ENCODE measurements around the gene VAC14.

Gene VAC14

DNA sequence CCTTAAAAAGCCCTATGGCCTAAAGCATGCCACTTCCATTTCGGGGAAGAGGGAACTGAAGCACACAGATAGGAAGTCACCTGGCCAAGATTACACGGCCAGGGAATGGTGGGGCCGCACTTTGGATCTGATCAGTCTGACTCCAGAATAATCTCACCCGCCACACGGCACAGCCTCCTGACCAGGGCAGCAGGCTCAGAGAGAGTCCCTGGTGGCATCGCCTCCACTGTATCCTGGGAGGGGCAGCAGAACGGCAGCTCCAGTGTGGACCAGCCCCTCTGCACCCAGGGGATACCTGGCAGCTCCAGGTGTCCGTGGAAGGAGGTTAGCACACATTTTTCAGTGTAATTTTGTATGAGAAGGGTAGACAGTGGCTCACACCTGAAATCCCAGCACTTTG is 35.5 kb downstream of the VAC14 start:
- Histone ChIP-seq H3K27me3 (ENCODE audit: insufficient read depth, low read length) (no peaks in the 10 kb centered on the region), H2AFZ (ENCODE audit: low read length, unreplicated experiment) (no peak overlapping the region), H3K36me3 (ENCODE audit: insufficient read depth, low read length) (peaks cover 7% of the 10 kb centered on the region; the same call in 1 of the 2 replicates)

DNA sequence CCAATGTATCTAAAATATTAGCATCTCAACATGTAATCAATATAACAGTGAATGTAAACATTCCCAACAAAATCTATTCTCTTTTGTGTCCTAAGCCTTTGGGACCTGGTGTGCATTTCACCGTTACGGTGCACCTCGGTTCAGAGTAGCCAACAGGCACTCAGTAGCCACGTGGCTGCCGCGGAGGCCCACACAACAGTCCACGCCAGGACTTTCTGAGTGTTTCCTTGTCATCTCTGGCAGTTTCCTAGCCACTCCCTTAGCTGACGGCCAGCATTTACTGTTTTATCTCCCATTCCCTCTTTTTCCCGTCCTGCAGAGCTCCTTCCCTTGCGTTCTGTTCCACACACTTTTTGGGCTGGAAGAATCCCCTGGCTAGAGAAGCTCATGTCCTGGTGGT is 36.3 kb downstream of the VAC14 start:
- H3K79me2 ChIP-seq (ENCODE audit: control insufficient read depth, insufficient read depth, low read length, unreplicated experiment), result no peaks in the 10 kb centered on the region
- peaks cover 3% of the 10 kb centered on the region; the same call in 1 of the 2 replicates for H3K36me3 ChIP-seq (ENCODE audit: insufficient read depth, low read length)
- H2AFZ ChIP-seq (ENCODE audit: low read length, unreplicated experiment), result no peak overlapping the region
- H3K27me3 ChIP-seq (ENCODE audit: insufficient read depth, low read length), result no peaks in the 10 kb centered on the region
- peaks cover 34% of the 10 kb centered on the region for H3K4me1 ChIP-seq (ENCODE audit: control insufficient read depth, insufficient read depth, low read length, unreplicated experiment)
- H3K27ac ChIP-seq (ENCODE audit: low read depth, low read length), result no peak overlapping the region
- H3K4me3 ChIP-seq (ENCODE audit: low read depth, low read length), result no peak overlapping the region

More for the DNA sequence above, 35.5 kb downstream of the VAC14 start:
- Histone ChIP-seq H3K27ac (ENCODE audit: low read depth, low read length) (no peak overlapping the region), H3K79me2 (ENCODE audit: control insufficient read depth, insufficient read depth, low read length, unreplicated experiment) (no peaks in the 10 kb centered on the region), H3K4me3 (ENCODE audit: low read depth, low read length) (no peak overlapping the region), H3K4me1 (ENCODE audit: control insufficient read depth, insufficient read depth, low read length, unreplicated experiment) (peaks cover 26% of the 10 kb centered on the region)

DNA sequence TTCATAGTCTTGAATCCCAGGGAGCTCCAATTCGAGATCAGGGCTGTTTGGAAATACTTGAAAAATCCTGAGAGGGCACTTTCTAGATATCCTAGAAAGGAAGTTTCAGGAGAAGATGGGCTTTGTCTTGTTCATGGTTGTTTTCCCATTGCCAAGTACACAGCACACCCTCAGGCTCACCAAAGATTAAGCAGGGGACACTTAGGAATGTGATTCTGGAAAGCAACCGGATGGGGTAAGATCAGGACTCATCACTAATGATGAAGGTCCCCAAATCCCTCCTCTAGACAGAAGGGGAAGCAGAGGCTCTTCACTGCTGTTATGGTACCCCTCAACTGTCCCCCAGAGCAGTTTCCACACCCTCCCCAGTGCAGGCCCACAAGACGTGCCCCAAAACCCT is 40.7 kb downstream of the VAC14 start:
- Histone ChIP-seq H3K27me3 (ENCODE audit: insufficient read depth, low read length) (no peaks in the 10 kb centered on the region), H2AFZ (ENCODE audit: low read length, unreplicated experiment) (no peak overlapping the region), H3K36me3 (ENCODE audit: insufficient read depth, low read length) (peaks cover 6% of the 10 kb centered on the region; the same call in 1 of the 2 replicates), H3K79me2 (ENCODE audit: control insufficient read depth, insufficient read depth, low read length, unreplicated experiment) (no peaks in the 10 kb centered on the region), H3K4me1 (ENCODE audit: control insufficient read depth, insufficient read depth, low read length, unreplicated experiment) (peaks cover 21% of the 10 kb centered on the region), H3K4me3 (ENCODE audit: low read depth, low read length) (no peak overlapping the region), H3K27ac (ENCODE audit: low read depth, low read length) (peak overlapping the region; percentile 57)

DNA sequence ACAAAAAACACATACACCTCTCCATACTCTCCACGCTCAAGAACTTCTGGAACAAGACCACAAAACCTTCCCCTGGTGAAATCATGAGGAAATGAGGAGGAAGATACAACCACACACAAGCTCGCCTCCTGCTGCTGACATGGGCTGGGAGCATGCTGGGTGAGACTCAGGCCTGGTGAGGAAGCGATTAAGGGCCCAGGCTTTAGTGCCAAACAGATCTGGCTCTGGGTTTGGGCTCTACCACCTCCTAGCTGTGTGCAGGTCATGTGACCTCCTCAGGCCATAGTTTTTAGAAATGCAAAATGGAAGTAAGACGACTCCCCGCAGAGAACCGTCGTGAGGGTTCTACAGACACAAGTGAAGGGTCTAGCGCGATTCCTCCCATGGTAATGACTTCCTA is 41.3 kb downstream of the VAC14 start:
- Histone ChIP-seq H3K79me2 (ENCODE audit: control insufficient read depth, insufficient read depth, low read length, unreplicated experiment) (no peaks in the 10 kb centered on the region), H2AFZ (ENCODE audit: low read length, unreplicated experiment) (no peak overlapping the region), H3K4me3 (ENCODE audit: low read depth, low read length) (no peak overlapping the region), H3K27ac (ENCODE audit: low read depth, low read length) (no peak overlapping the region), H3K36me3 (ENCODE audit: insufficient read depth, low read length) (peaks cover 6% of the 10 kb centered on the region; the same call in 1 of the 2 replicates), H3K27me3 (ENCODE audit: insufficient read depth, low read length) (no peaks in the 10 kb centered on the region), H3K4me1 (ENCODE audit: control insufficient read depth, insufficient read depth, low read length, unreplicated experiment) (peaks cover 21% of the 10 kb centered on the region)

DNA sequence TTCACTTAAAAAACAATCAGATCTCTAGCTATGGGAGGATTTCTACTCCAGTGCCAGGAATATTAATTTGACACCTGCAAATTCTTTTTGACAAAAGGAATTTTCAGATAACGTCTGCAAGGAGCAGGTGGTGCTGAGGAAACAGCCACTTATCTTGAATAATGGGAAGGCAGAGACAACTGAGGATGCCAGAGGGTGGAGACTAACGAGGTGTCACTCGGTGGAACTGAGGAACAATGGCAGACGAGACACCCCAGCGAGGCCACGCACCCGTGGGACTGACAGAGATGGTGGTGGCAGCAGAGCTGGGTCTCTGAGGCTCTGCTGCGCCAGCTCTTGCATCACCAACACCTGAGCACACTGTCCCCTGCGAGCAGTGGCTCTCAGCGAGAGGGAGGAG is 42.2 kb downstream of the VAC14 start:
- Histone ChIP-seq H3K27me3 (ENCODE audit: insufficient read depth, low read length) (no peaks in the 10 kb centered on the region), H3K27ac (ENCODE audit: low read depth, low read length) (no peak overlapping the region), H3K4me1 (ENCODE audit: control insufficient read depth, insufficient read depth, low read length, unreplicated experiment) (peaks cover 21% of the 10 kb centered on the region), H3K36me3 (ENCODE audit: insufficient read depth, low read length) (peaks cover 6% of the 10 kb centered on the region; the same call in 1 of the 2 replicates), H2AFZ (ENCODE audit: low read length, unreplicated experiment) (no peak overlapping the region), H3K79me2 (ENCODE audit: control insufficient read depth, insufficient read depth, low read length, unreplicated experiment) (no peaks in the 10 kb centered on the region), H3K4me3 (ENCODE audit: low read depth, low read length) (no peak overlapping the region)

DNA sequence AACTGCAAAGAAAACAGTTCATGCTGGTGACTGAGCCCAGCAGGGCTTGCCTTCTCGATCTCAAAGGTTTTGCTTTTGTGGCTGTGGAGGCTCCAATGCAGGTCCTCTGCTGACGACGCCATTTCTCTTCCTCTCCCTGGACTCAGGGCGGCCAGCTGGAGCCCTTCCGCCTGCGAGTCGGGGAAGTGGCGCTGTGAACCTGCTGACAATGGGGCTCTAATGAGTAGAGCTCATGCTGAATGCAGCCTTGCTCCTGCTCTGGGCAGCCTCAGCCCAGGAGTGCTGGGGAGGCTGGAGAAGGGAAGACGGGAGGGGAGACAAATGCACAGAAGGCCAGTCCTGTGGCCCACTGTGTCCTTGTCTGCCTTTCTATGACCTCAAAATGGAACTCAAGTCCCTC is 43.8 kb downstream of the VAC14 start:
- H3K27ac ChIP-seq (ENCODE audit: low read depth, low read length), result no peak overlapping the region
- peaks cover 3% of the 10 kb centered on the region; the same call in 1 of the 2 replicates for H3K36me3 ChIP-seq (ENCODE audit: insufficient read depth, low read length)
- no peak overlapping the region for H2AFZ ChIP-seq (ENCODE audit: low read length, unreplicated experiment)
- H3K4me3 ChIP-seq (ENCODE audit: low read depth, low read length), result no peak overlapping the region
- H3K27me3 ChIP-seq (ENCODE audit: insufficient read depth, low read length), result no peaks in the 10 kb centered on the region
- no peaks in the 10 kb centered on the region for H3K79me2 ChIP-seq (ENCODE audit: control insufficient read depth, insufficient read depth, low read length, unreplicated experiment)
- H3K4me1 ChIP-seq (ENCODE audit: control insufficient read depth, insufficient read depth, low read length, unreplicated experiment), result peaks cover 21% of the 10 kb centered on the region

DNA sequence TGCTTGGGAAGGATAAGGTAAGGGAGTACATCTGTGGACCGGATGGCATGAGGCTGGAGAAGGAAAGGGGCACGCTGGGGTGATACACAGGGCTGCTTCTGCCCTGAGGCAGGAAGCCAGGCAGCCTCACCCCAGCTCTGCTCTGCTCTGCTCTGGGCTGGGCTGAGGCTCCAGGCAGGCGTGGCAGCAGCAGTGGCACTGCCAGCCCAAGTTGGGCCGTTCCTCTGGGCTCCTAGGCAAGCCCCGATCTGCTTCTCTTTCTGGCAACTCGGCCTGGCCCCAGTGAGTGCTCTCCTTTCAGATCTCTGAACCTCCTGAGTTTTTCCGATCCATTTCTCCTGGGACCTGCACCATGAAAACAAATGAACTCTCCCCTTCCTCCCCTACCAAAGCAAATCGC is 44.9 kb downstream of the VAC14 start:
- H3K79me2 ChIP-seq (ENCODE audit: control insufficient read depth, insufficient read depth, low read length, unreplicated experiment), result no peaks in the 10 kb centered on the region
- H3K36me3 ChIP-seq (ENCODE audit: insufficient read depth, low read length), result peaks cover 3% of the 10 kb centered on the region; the same call in 1 of the 2 replicates
- H3K4me3 ChIP-seq (ENCODE audit: low read depth, low read length), result no peak overlapping the region
- H3K27ac ChIP-seq (ENCODE audit: low read depth, low read length), result no peak overlapping the region
- no peak overlapping the region for H2AFZ ChIP-seq (ENCODE audit: low read length, unreplicated experiment)
- H3K4me1 ChIP-seq (ENCODE audit: control insufficient read depth, insufficient read depth, low read length, unreplicated experiment), result peaks cover 24% of the 10 kb centered on the region
- no peaks in the 10 kb centered on the region for H3K27me3 ChIP-seq (ENCODE audit: insufficient read depth, low read length)

DNA sequence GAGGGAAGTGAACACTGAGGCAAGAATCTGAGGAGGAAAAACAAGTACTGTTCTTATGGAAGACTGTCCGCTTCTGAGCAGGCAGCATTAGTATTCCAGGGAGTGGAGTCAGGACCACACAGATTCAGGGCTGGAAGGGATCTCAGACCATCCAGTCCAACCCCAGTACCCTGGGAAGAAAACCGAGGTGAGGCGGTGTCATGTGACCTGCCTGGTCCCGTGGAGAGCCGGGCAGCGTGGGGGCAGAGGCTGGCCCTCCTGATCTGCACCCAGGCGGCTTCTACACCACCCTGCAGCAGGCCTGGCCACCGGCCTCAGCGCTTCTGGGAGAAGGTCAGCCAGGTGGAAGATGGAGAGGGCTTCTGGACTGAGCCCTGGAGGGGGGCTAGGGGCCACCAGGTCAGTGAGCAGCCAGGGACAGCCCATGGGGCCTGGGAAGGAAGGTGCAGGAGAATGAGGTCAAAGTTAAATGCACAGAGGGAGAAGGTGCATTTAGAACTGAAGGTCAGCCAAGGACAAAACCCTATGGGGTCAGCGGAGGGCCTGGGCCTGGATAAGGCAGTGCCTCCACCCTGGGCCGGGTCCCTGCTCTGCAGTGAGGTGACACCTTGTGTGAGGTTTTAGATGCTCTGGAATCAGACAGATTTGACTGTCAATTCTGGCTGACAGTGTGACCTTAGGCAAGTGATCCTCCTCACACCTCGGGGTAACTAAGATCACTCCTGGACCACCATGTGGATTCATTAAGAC is 45.9 kb downstream of the VAC14 start:
- H3K36me3 ChIP-seq (ENCODE audit: insufficient read depth, low read length), result peaks cover 3% of the 10 kb centered on the region; the same call in 1 of the 2 replicates

DNA sequence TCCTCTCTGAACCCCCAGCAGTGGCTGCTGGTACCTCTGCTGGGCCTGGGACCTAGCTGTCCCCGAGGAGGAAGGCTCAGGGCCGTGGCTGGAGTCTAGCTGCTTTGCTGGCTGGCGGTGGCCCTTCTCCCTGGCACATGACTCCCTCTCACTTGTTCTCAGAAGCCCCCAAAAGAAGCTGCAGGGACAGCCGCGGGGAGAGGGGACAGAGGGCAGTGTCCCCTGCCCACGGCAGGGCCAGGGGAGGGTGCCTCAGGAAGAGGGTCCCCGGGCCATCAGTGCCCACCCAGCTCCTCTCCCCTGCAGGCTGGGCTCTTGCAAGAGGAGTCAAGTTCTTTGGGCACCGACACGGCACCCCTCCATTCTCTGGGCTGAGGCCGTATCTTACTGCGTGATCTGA is 46.6 kb downstream of the VAC14 start:
- Histone ChIP-seq H3K36me3 (ENCODE audit: insufficient read depth, low read length) (peaks cover 3% of the 10 kb centered on the region; the same call in 1 of the 2 replicates), H3K27ac (ENCODE audit: low read depth, low read length) (no peak overlapping the region), H3K79me2 (ENCODE audit: control insufficient read depth, insufficient read depth, low read length, unreplicated experiment) (no peaks in the 10 kb centered on the region)

More for the DNA sequence above, 45.9 kb downstream of the VAC14 start:
- Histone ChIP-seq H3K4me3 (ENCODE audit: low read depth, low read length) (no peak overlapping the region), H3K79me2 (ENCODE audit: control insufficient read depth, insufficient read depth, low read length, unreplicated experiment) (no peaks in the 10 kb centered on the region), H3K27me3 (ENCODE audit: insufficient read depth, low read length) (no peaks in the 10 kb centered on the region), H2AFZ (ENCODE audit: low read length, unreplicated experiment) (no peak overlapping the region), H3K27ac (ENCODE audit: low read depth, low read length) (no peak overlapping the region), H3K4me1 (ENCODE audit: control insufficient read depth, insufficient read depth, low read length, unreplicated experiment) (peaks cover 25% of the 10 kb centered on the region)

DNA sequence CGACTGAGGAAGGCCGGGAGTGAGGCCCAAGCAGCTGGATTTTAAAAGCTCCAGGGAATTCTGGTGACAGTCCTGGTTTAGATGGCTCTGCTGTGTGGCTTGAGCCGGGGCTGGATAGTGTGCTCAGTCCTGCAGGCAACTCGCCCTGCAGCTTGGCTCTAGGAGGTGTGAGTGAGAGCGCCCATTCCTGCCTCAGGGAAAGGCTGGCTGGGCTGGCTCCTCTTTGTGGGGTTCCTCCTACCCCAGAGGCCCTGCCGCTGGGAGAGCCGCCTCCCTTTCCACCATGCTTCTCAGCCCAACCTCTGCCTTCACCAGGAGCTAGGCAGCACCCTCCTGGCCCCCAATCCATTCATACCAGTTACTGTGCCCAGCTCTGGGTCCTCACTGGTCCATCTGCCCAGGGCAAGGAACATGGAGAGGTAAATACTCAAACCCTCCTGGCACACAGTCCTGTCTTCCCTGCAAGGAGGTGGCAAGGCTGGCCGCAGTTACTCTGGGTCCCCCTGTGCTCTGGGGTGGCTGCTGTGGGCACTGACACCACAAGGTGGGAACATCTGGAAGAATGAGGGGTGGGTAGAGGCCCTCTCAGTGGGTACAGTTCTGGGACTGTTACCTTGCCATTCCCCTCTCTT is 47.1 kb downstream of the VAC14 start:
- Histone ChIP-seq H3K79me2 (ENCODE audit: control insufficient read depth, insufficient read depth, low read length, unreplicated experiment) (no peaks in the 10 kb centered on the region), H3K4me1 (ENCODE audit: control insufficient read depth, insufficient read depth, low read length, unreplicated experiment) (peaks cover 30% of the 10 kb centered on the region), H3K4me3 (ENCODE audit: low read depth, low read length) (no peak overlapping the region), H3K27ac (ENCODE audit: low read depth, low read length) (no peak overlapping the region), H3K36me3 (ENCODE audit: insufficient read depth, low read length) (peaks cover under 1% of the 10 kb centered on the region; the same call in 1 of the 2 replicates), H3K27me3 (ENCODE audit: insufficient read depth, low read length) (no peaks in the 10 kb centered on the region), H2AFZ (ENCODE audit: low read length, unreplicated experiment) (no peak overlapping the region)

More for the DNA sequence above, 46.6 kb downstream of the VAC14 start:
- Histone ChIP-seq H2AFZ (ENCODE audit: low read length, unreplicated experiment) (no peak overlapping the region), H3K4me3 (ENCODE audit: low read depth, low read length) (no peak overlapping the region), H3K27me3 (ENCODE audit: insufficient read depth, low read length) (no peaks in the 10 kb centered on the region), H3K4me1 (ENCODE audit: control insufficient read depth, insufficient read depth, low read length, unreplicated experiment) (peaks cover 27% of the 10 kb centered on the region)

DNA sequence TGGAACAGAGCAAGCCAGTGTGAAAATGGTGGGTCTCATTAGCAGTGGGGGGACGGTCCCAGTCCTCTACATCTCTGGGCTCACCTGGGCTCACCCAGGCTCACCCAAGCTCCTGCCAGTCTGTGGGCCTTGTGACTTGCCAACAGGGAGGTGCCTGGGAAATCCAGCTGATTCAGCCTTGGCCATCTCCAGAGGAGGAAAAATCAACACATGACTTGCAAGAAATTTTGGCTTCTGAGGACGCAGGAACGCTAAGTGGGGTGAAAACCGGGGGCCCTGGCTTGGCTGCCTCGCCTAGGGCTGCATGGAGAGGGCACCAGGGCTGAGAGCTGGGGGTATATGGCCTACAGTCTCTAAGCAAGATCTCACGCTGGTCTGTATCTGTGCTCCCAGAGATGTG is 47.7 kb downstream of the VAC14 start:
- no peaks in the 10 kb centered on the region for H3K27me3 ChIP-seq (ENCODE audit: insufficient read depth, low read length)
- no peaks in the 10 kb centered on the region; the same call in 1 of the 2 replicates for H3K36me3 ChIP-seq (ENCODE audit: insufficient read depth, low read length)
- H3K4me1 ChIP-seq (ENCODE audit: control insufficient read depth, insufficient read depth, low read length, unreplicated experiment), result peaks cover 32% of the 10 kb centered on the region
- H3K79me2 ChIP-seq (ENCODE audit: control insufficient read depth, insufficient read depth, low read length, unreplicated experiment), result no peaks in the 10 kb centered on the region
- H2AFZ ChIP-seq (ENCODE audit: low read length, unreplicated experiment), result no peak overlapping the region
- no peak overlapping the region for H3K4me3 ChIP-seq (ENCODE audit: low read depth, low read length)
- no peak overlapping the region for H3K27ac ChIP-seq (ENCODE audit: low read depth, low read length)
